Measurements from ENCODE around the gene PPARG.

Gene PPARG

DNA sequence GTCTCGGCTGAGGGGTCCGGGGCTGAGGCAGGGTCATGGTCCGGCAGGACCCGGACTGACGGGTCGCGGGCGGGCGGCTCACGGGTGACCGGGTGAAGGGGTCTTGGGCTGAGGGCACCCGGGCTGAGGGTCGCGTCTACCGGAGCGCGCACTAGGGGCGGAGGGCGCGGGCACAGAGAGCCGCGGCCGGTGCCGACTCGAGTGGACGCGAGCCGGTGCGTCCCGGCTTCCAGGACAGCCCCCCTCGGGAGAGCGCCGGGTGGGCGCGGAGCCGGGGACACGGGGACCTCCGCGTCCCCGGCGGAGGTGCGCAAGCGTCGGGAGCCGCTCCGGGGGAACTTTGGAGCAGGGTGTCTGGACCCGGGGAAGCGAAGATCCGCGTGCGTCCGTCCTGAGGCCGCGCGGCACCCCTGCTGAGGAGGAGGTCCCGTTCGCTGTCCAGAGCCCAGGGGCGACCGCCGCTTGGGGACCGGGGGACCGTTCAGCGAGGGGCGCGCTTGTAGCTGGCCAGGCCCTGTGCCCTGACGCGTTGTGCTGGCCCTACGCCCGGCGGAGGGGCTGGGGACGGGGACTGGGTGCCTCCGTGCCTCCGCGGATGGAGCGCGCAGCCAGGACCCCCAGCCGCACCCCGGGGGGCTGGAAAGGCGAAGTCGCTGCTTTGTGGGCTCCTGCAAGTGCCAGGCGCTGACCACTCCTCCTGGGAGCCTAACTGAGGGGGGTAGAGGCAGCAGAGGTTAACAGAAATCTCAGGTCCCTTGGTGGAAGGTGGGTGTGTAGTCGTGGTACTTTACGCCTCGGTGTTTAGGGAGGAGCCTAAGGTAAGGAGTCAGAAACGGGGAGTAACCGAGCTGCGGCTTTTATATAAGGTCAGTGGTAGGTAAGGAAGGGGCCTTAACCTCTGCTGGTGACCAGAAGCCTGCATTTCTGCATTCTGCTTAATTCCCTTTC is at the start of gene PPARG:
Gene PPARG (plus strand): TSS at position 889 of the 948 bp plus-strand sequence. CDS start 90,642 bp downstream, outside the sequence.
- TF ChIP-seq, protein P1, sequence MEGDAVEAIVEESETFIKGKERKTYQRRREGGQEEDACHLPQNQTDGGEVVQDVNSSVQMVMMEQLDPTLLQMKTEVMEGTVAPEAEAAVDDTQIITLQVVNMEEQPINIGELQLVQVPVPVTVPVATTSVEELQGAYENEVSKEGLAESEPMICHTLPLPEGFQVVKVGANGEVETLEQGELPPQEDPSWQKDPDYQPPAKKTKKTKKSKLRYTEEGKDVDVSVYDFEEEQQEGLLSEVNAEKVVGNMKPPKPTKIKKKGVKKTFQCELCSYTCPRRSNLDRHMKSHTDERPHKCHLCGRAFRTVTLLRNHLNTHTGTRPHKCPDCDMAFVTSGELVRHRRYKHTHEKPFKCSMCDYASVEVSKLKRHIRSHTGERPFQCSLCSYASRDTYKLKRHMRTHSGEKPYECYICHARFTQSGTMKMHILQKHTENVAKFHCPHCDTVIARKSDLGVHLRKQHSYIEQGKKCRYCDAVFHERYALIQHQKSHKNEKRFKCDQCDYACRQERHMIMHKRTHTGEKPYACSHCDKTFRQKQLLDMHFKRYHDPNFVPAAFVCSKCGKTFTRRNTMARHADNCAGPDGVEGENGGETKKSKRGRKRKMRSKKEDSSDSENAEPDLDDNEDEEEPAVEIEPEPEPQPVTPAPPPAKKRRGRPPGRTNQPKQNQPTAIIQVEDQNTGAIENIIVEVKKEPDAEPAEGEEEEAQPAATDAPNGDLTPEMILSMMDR (IDR thresholded peaks at IDR 0.05): no peak

DNA sequence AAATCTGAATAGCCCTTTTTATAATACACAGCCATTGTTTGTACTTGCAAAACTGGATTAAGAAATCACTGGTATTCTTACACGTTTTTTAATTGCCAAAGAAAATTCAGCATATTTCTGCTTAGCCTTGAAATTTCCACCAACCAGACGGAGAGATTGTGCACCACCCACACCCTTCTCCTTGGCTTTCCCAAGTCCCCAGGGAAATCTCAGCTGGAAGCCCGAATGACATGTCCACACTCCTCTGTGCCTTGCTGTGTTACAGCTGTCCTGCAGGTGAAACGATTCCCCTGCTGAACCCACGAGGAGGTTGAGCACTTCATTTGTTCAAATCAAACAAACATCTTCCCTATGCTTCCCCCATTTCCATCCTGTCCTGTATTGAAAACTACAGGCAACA is 49.6 kb upstream of the PPARG start:
- TF ChIP-seq, protein P1 (IDR thresholded peaks at IDR 0.05): no peak

DNA sequence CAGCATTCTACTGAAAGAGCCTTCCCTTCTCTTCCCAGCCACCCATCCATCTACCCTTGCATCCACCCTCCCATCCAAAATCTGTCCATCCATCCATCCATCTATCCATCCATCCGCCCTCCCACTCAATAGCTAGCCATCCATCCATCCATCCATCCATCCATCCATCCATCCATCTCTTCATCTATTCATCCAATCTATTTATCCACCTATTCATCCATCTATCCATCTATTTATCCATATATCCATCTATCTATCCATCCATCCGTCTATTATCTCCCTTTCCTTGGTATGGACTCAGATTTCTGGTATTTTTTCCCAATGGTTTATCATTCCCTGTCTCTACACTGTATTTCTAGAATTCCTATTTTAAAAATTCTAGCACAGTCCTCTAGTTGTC is 46.1 kb upstream of the PPARG start:
- TF ChIP-seq, protein P1 (IDR thresholded peaks at IDR 0.05): no peak

DNA sequence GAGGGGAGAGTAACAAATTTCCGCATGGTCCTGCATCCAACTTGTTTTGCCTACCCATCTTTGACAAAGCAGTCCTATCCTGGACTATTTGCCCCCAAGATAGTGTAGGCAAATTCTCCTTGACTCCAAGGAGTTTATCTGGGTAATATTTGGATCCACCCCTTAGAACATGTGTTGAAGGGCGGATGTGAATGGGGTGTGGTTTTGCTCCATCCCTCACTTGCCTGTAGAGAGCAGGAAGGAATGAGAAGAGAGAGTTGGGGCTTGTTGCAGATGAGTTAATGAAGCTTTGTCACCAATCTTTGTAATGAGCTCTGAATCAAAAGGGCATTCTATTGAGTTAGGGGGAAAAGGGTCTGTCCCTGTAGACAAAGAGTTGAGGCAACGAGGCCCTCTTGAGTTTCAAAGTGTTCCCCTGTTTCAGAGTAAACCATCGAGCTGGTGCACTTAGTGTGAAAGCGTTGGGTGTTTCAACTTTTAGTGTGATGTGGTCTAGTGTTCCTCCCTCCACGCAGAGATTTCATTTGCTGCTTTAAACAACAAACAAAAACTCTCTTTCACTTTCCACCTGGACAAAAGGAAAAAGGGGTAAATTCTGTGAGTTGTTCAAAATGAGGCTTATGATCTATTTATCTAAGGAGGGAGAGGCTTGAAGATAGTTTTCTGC is 42.2 kb upstream of the PPARG start:
- TF ChIP-seq, protein P1 (IDR thresholded peaks at IDR 0.05): no peak

DNA sequence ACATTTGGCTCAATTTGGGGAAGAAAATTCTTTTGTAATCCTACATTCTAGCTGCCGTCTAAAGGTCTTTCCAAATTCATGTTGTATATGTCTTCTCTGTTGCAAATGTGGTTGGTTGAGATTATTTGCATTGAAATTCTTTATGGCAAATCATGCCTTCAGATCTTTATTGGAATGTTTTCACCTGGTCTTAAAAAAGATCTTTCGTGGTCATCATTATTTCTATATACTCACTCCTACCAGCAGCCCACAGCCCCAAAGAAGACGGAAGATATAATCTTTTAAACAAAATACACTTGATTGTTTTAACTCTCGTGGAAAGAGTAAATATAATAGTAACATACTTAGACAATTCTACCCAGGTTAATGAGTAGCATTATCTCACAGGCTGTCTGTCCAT is 41.5 kb upstream of the PPARG start:
- TF ChIP-seq, protein P1 (IDR thresholded peaks at IDR 0.05): no peak

DNA sequence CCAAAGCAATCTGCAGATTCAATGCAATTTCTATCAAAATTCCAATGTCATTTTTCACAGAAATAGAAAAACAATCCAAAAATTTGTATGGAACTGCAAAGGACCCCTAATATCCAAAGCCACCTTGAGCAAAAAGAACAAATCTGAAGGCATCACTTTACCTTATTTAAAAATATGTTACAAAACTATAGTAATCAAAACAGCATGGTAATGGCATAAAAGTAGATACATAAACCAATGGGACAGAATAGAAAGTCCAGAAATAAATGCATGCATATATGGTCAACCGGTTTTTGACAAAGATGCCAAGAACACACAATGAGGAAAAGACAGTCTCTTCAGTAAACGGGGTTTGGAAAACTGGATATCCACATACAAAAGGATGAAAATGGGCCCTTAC is 39.4 kb upstream of the PPARG start:
- TF ChIP-seq, protein P1 (IDR thresholded peaks at IDR 0.05): no peak

DNA sequence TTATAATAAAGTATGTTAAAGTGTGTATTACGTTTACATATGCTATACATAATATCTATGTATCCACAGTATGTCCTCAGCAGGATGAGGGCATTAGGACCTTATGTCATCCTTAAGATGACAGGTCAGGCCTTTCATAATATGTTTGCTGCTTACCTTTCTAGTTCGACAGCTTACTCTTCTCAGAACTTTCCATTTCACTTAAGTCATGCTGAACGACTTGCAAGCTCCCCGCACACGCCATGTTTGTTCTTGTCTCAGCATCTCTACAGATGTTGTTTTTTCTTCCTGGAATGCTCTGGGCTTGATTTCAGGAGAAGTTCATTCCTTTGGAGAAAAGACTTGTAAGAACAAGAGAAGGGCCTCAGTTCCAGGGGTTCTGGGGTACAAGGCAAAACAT is 36.0 kb upstream of the PPARG start:
- TF ChIP-seq, protein P1 (IDR thresholded peaks at IDR 0.05): no peak
